Uterus (tissue), 2 donors: ENCODE measurements around the gene NKX6-1.

Experiments used
- CTCF ChIP-seq, 4 experiments: fragments of 200-600 bp in 2 of 4; fragments of 450-650 bp in 2 of 4; sonication (generic) in 2 of 4; IDR thresholded peaks; one replicate each; pipeline ENCODE4 v1.5.1; 2016 to 2019; ENCODE audit warnings: antibody characterized with exemption in 4 of 4, mild to moderate bottlenecking in 2 of 4, moderate library complexity in 1 of 4
- POLR2A ChIP-seq, 2 donors: fragments of 450-650 bp; IDR thresholded peaks; one replicate each; pipeline ENCODE4 v1.6.1; 2016; ENCODE audit warnings: antibody characterized with exemption in 2 of 2, mild to moderate bottlenecking in 1 of 2, moderate library complexity in 1 of 2

DNA sequence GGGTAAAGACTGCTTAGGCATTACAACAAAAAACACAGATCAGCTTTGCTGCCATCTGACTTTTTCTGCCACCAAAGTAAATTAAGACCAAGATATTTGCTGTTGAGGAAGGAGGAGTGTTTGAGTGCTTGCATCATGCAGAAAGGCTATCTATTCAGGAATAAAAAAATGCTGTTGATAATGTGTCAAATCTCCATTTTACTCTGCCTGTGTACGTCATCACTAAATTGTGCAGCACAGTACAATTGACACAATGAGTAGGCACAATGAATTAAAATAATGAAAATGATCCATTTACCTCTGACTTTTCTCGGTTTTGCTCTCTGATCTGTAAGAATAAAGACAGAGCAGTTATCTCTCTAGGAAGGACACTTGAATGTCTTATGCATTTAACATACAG, 56.3 kb downstream of the NKX6-1 start:
- TF ChIP-seq CTCF (IDR thresholded peaks at IDR 0.05), result no peak
- no peak for TF ChIP-seq POLR2A (IDR thresholded peaks at IDR 0.05)
